C4-2B (cell line): Measurements from ENCODE around the gene PDGFA.

ENCODE experiments used
- CTCF ChIP-seq: fragments of 450-650 bp; conservative IDR thresholded peaks from 2 replicates; pipeline ENCODE4 v1.5.1; 2017; ENCODE audit warnings: mild to moderate bottlenecking
- ZFX ChIP-seq: fragments of 450-650 bp; IDR thresholded peaks from 2 replicates; pipeline ENCODE4 v1.6.1; 2017

DNA sequence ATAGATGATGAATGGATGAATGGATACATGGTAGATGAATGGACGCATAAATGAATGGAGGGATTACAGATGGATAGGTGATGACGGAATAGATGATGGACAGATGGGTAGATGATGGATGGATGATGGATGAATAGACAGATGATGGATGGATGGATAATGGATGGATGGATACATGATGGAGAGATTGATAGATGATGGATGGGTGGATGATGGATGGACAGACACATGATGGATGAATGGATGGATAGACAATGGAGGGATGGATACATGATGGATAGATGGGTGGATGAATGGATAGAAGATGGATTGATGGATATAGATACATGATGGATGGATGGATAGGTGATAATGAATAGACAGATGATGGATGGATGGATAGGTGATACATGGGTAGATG, 8.8 kb upstream of the PDGFA start:
- TF ChIP-seq CTCF (no peak), ZFX (no peak)
